ENCODE results near the gene MEMO1.

- TF ChIP-seq CTCF (IDR thresholded peaks at IDR 0.05; ENCODE audit: low read depth, low read length, missing input control) (no peak), MAX (IDR thresholded peaks at IDR 0.05) (no peak), GABPA (IDR thresholded peaks at IDR 0.05 in 1 of 2, conservative IDR thresholded peaks at IDR 0.05 in 1 of 2) (no peak), NR2F2 (IDR thresholded peaks at IDR 0.05) (no peak), ZBTB33 (IDR thresholded peaks at IDR 0.05) (no peak), YY1 (IDR thresholded peaks at IDR 0.05) (no peak), HNF4A (conservative IDR thresholded peaks at IDR 0.05) (no peak), SP1 (IDR thresholded peaks at IDR 0.05) (no peak), RAD21 (IDR thresholded peaks at IDR 0.05) (no peak), REST (IDR thresholded peaks at IDR 0.05) (no peak)
These were observed 1.1 kb downstream of the MEMO1 start for GRCh38 chr2:32009516-32010256.

All from liver (tissue), 3 donors.